K562 (cell line): ENCODE data around the gene DHRS3. TPM values are rescaled to one million over a fixed set of nuclear protein-coding genes. Genes with fewer than 3 reads are reported as not detected.

ENCODE experiments used
- ATF3 ChIP-seq, 2 experiments: fragments of 450-650 bp in 1 of 2; sonication (generic) in 1 of 2; formaldehyde crosslinking in 1 of 2; IDR thresholded peaks in 1 of 2; conservative IDR thresholded peaks in 1 of 2; 2 replicates each; pipeline versions ENCODE4 v1.6.1 to v1.8.1; 2016 to 2023; ENCODE audit warnings: mild to moderate bottlenecking in 2 of 2, moderate library complexity in 2 of 2, inconsistent platforms in 1 of 2, missing genetic modification reagents in 1 of 2
- E2F8 ChIP-seq: fragments of 450-650 bp; IDR thresholded peaks from 2 replicates; pipeline ENCODE4 v1.7.1; 2018; ENCODE audit warnings: mild to moderate bottlenecking, low read depth; ENCODE audit not compliant: partially characterized antibody
- EP400 ChIP-seq: fragments of 450-650 bp; IDR thresholded peaks from 2 replicates; pipeline ENCODE4 v1.6.1; 2017; ENCODE audit warnings: antibody characterized with exemption, mild to moderate bottlenecking, moderate library complexity
- ETS1 ChIP-seq: conservative IDR thresholded peaks from 2 replicates; pipeline ENCODE4 v1.6.1; 2011; ENCODE audit warnings: low read depth, mild to moderate bottlenecking, low read length; ENCODE audit not compliant: control insufficient read depth
- FOXP4 ChIP-seq: sonication (generic); formaldehyde crosslinking; IDR thresholded peaks from 2 replicates; pipeline ENCODE4 v1.8.0; 2022; ENCODE audit warnings: mild to moderate bottlenecking, missing genetic modification reagents, borderline replicate concordance
- KDM5B ChIP-seq: fragments of 200-600 bp; sonication (generic); IDR thresholded peaks from 2 replicates; pipeline ENCODE4 v1.6.1; 2012; ENCODE audit warnings: low read depth, mild to moderate bottlenecking, moderate library complexity, low read length, control low read depth, inconsistent platforms; ENCODE audit not compliant: insufficient replicate concordance
- NFE2 ChIP-seq: IDR thresholded peaks from 2 replicates; pipeline ENCODE4 v1.6.1; 2014; ENCODE audit warnings: antibody characterized with exemption, low read depth
- PCBP1 ChIP-seq: fragments of 200-400 bp; formaldehyde crosslinking; IDR thresholded peaks from 2 replicates; pipeline ENCODE4 v1.6.1; 2018; ENCODE audit warnings: mild to moderate bottlenecking, low read depth, low read length; ENCODE audit not compliant: poor library complexity, severe bottlenecking
- RBBP5 ChIP-seq: fragments of 200-600 bp; sonication (generic); IDR thresholded peaks from 2 replicates; pipeline ENCODE4 v1.6.1; 2012; ENCODE audit warnings: borderline replicate concordance, mild to moderate bottlenecking, low read length, control low read depth, inconsistent platforms; ENCODE audit not compliant: insufficient read depth, poor library complexity, severe bottlenecking
- SNAPC5 ChIP-seq: fragments of 250-450 bp; sonication (Bioruptor Pico); IDR thresholded peaks from 2 replicates; pipeline ENCODE4 v1.8.0; 2021; ENCODE audit warnings: moderate library complexity, mild to moderate bottlenecking, inconsistent platforms
- ZC3H4 ChIP-seq: sonication (generic); formaldehyde crosslinking; IDR thresholded peaks from 2 replicates; pipeline ENCODE4 v1.9.0; 2021; ENCODE audit warnings: missing genetic modification reagents, borderline replicate concordance
- ZNF3 ChIP-seq: fragments of 250-450 bp; sonication (Bioruptor Pico); IDR thresholded peaks from 2 replicates; pipeline ENCODE4 v1.5.0; 2021; ENCODE audit warnings: mild to moderate bottlenecking, moderate library complexity
- ZNF395 ChIP-seq: fragments of 200-800 bp; sonication (Bioruptor generic); IDR thresholded peaks from 2 replicates; pipeline ENCODE4 v1.6.1; 2017; ENCODE audit warnings: missing genetic modification characterization, missing compliant biosample characterization
- ZNF444 ChIP-seq: fragments of 250-450 bp; sonication (Bioruptor Pico); IDR thresholded peaks from 2 replicates; pipeline ENCODE4 v1.4.0; 2020; ENCODE audit warnings: mild to moderate bottlenecking, moderate library complexity
- polyA plus RNA-seq, 8 experiments: library from polyadenylated mRNA; depleted of rRNA in 4 of 8; stranded (reverse) in 5 of 8; unstranded in 3 of 8; fragments of >200 nt; fragmentation: Nextera tagmentation in 2 of 8; fragmentation: Illumina TruSeq in 1 of 8; extraction: Ambion mirVana in 2 of 8; extraction: Trizol in 1 of 8; gene quantifications; 2 replicates each; pipeline versions ENCODE4 v1.2.1 to v1.2.3, GENCODE V29; 2011 to 2014; ENCODE audit warnings: inconsistent platforms in 1 of 8, missing spikeins in 1 of 8
- total RNA-seq, 7 experiments: library from RNA; depleted of rRNA in 6 of 7; stranded (reverse); fragments of >200 nt in 6 of 7; fragmentation: Illumina TruSeq in 2 of 7; extraction: Trizol in 2 of 7; gene quantifications; 2 replicates each; pipeline versions ENCODE4 v1.2.1 to v1.2.3, GENCODE V29; 2011 to 2021; ENCODE audit warnings: low replicate concordance in 1 of 7

The DHRS3 gene
- total and polyA plus RNA-seq, 9 of the 15 experiments (the other 6 are each of a cell fraction or from before 2014, with no cell fraction given): 21.0 to 116 (median 58.7) TPM

- TF ChIP-seq PCBP1 (peak; percentile 30), RBBP5 (peak; percentile 66), ZC3H4 (CRISPR knock-in tag) (no peak), NFE2 (no peak), EP400 (no peak), E2F8 (no peak), ZNF444 (CRISPR knock-in tag) (no peak), ATF3 (IDR thresholded peaks at IDR 0.05) (no peak), ATF3 (CRISPR knock-in tag; conservative IDR thresholded peaks at IDR 0.05) (no peak), KDM5B (peak; percentile 45), ZNF3 (CRISPR knock-in tag) (no peak), SNAPC5 (CRISPR knock-in tag) (no peak), ZNF395 (0 out of 2 replicates have a peak, but pooled peaks have one; percentile 58), FOXP4 (CRISPR knock-in tag) (peak; percentile 83; the same call in 1 of the 2 replicates), ETS1 (no peak)
Observed at GRCh38 chr1:12616709-12617373, 1.2 kb downstream of the DHRS3 start (continued).
